Spleen (tissue), 11 donors: ENCODE results near the gene ASIC4. TPM values are rescaled to one million over a fixed set of nuclear protein-coding genes. Genes with fewer than 3 reads are reported as not detected.

ENCODE experiments used
- DNase-seq: peaks from one replicate; pipeline ENCODE4 v3.0.0-alpha.2; 2020
- H3K27ac ChIP-seq, 8 donors: fragments of 200-600 bp; sonication (generic) in 7 of 8; 1 replicate in 4 of 8; 2 replicates in 4 of 8; pipeline versions ENCODE4 v1.5.0 to v1.8.0; 2016 to 2021; ENCODE audit warnings: inconsistent platforms in 4 of 8, mild to moderate bottlenecking in 4 of 8, moderate library complexity in 1 of 8
- H3K27me3 ChIP-seq, 7 donors: fragments of 200-600 bp; sonication (generic) in 6 of 7; replicated peaks in 1 of 7; 1 replicate in 4 of 7; 2 replicates in 3 of 7; pipeline versions ENCODE4 v1.5.0 to v1.8.0; 2016 to 2021; ENCODE audit warnings: inconsistent platforms in 3 of 7, mild to moderate bottlenecking in 1 of 7
- H3K36me3 ChIP-seq, 6 donors: fragments of 200-600 bp; sonication (generic) in 5 of 6; 1 replicate in 4 of 6; 2 replicates in 2 of 6; pipeline versions ENCODE4 v1.5.0 to v1.8.0; 2016 to 2021; ENCODE audit warnings: inconsistent platforms in 2 of 6
- H3K4me1 ChIP-seq, 6 donors: fragments of 200-600 bp; sonication (generic) in 5 of 6; 1 replicate in 3 of 6; 2 replicates in 3 of 6; pipeline versions ENCODE4 v1.5.0 to v1.8.0; 2016 to 2021; ENCODE audit warnings: inconsistent platforms in 3 of 6
- H3K4me3 ChIP-seq, 8 donors: fragments of 200-600 bp; sonication (generic) in 7 of 8; 1 replicate in 4 of 8; 2 replicates in 4 of 8; pipeline versions ENCODE4 v1.5.0 to v1.8.0; 2016 to 2021; ENCODE audit warnings: inconsistent platforms in 4 of 8, mild to moderate bottlenecking in 4 of 8, moderate library complexity in 2 of 8
- H3K9me3 ChIP-seq, 8 donors: fragments of 200-600 bp; sonication (generic) in 7 of 8; 1 replicate in 4 of 8; 2 replicates in 4 of 8; pipeline versions ENCODE4 v1.5.0 to v1.8.0; 2016 to 2021; ENCODE audit warnings: inconsistent platforms in 4 of 8
- CTCF ChIP-seq, 11 experiments: fragments of 200-600 bp in 7 of 11; fragments of 450-650 bp in 4 of 11; sonication (generic) in 4 of 11; IDR thresholded peaks in 8 of 11; conservative IDR thresholded peaks in 3 of 11; 1 replicate in 7 of 11; 2 replicates in 4 of 11; pipeline versions ENCODE4 v1.4.0 to v1.8.0; 2016 to 2021; ENCODE audit warnings: antibody characterized with exemption in 11 of 11, inconsistent platforms in 4 of 11, mild to moderate bottlenecking in 1 of 11
- POLR2A ChIP-seq, 3 donors: fragments of 450-650 bp; IDR thresholded peaks; one replicate each; pipeline ENCODE4 v1.5.1; 2017; ENCODE audit warnings: antibody characterized with exemption in 3 of 3, mild to moderate bottlenecking in 1 of 3
- POLR2AphosphoS5 ChIP-seq, 3 donors: sonication (generic); formaldehyde crosslinking; IDR thresholded peaks; one replicate each; pipeline ENCODE4 v1.5.1; 2017; ENCODE audit warnings: antibody characterized with exemption in 3 of 3
- WGBS, 5 donors: extraction: QIAGEN DNeasy Blood & Tissue Kit in 3 of 5; methylation state at CpG; one replicate each; pipeline versions ENCODE4 v1.1.5 to v1.1.7; 2013 to 2018; 5-methylcytosine and 5-hydroxymethylcytosine counted together
- intact Hi-C: fragments of 100-400 bp; cut with DNase I; formaldehyde crosslinking; loops from one replicate; pipeline ENCODE4 v1.15.0; 2023; ENCODE audit warnings: low total_unique reads
- polyA plus RNA-seq, 3 donors: library from polyadenylated mRNA; stranded (reverse); fragments of 200-250 nt; gene quantifications; one replicate each; pipeline ENCODE4 v1.2.1, GENCODE V29; 2013
- total RNA-seq, 7 donors: library from RNA; depleted of rRNA in 3 of 7; stranded (reverse); fragments of >200 nt in 3 of 7; fragmentation: NEBNext Ultra II Directional in 4 of 7; extraction: Animal tissue kit (Norgen Biotek cat#: 25700) in 4 of 7; gene quantifications; one replicate each; pipeline versions ENCODE4 v1.1.0 to v1.2.1, GENCODE V29; 2016 to 2021
- donor health status: healthy with polysubstance abuse.
- donor health status: DM: no; HTN: no; CAD: no; lungs with moderate emphysema.
- donor health status: DM: no; HTN: no; CAD: no.
- donor health status: Bipolar disorder and iron deficiency.
- donor health status: healthy.
- donor health status: DM: no; HTN: no; CAD: no.
- donor health status: DM: yes; HTN: yes; CAD: no.

The ASIC4 gene
- total and polyA plus RNA-seq, 10 donors: 0.04 to 0.32 (median 0.05) TPM; not detected in 6

- TF ChIP-seq POLR2AphosphoS5 (IDR thresholded peaks at IDR 0.05): no peak
- peaks cover 0 to 60% (median 0%) of the 10 kb centered on the region in 7 donors for H3K27me3 ChIP-seq
- no peak overlapping the region for H3K27ac ChIP-seq
- no peaks in the 10 kb centered on the region for H3K36me3 ChIP-seq
- no peak overlapping the region for H3K4me3 ChIP-seq
- intact Hi-C loops: loop anchor here (10.0 kb wide), 1 partner anchor 63 kb away; no protein-coding TSS in a partner anchor
- peaks cover 0 to 7% (median 2%) of the 10 kb centered on the region in 6 donors for H3K4me1 ChIP-seq
- WGBS, 5 donors: 72 to 87% (median 81%) methylated on average over 17 to 22 of the region's 22 CpGs
- DNase-seq: no peak
- no peaks in the 10 kb centered on the region for H3K9me3 ChIP-seq
These were observed 42.6 kb upstream of the ASIC4 start for GRCh38 chr2:219471476-219472371.

GRCh38 chr2:219472629-219473187, 41.6 kb upstream of the ASIC4 start:
- Histone ChIP-seq H3K4me1 (peaks cover 0 to 8% (median 2%) of the 10 kb centered on the region in 6 donors), H3K9me3 (no peaks in the 10 kb centered on the region), H3K36me3 (no peaks in the 10 kb centered on the region), H3K27ac (no peak overlapping the region), H3K27me3 (peaks cover 0 to 65% (median 0%) of the 10 kb centered on the region in 7 donors), H3K4me3 (no peak overlapping the region)
- WGBS, 5 donors: 20 to 94% (median 86%) methylated on average over 1 to 12 of the region's 12 CpGs
- intact Hi-C loops: loop anchor here (10.0 kb wide), 1 partner anchor 62 kb away; no protein-coding TSS in a partner anchor
- no peak for DNase-seq
- TF ChIP-seq POLR2A (IDR thresholded peaks at IDR 0.05): no peak
- TF ChIP-seq CTCF (IDR thresholded peaks at IDR 0.05 in 8 of 11, conservative IDR thresholded peaks at IDR 0.05 in 3 of 11): no peak
- no peak for TF ChIP-seq POLR2AphosphoS5 (IDR thresholded peaks at IDR 0.05)

- H3K27ac ChIP-seq: no peak overlapping the region
- intact Hi-C loops: loop anchor here (10.0 kb wide), 1 partner anchor 61 kb away; no protein-coding TSS in a partner anchor
- no peak for DNase-seq
These were observed 40.8 kb upstream of the ASIC4 start for GRCh38 chr2:219473511-219473910.

More at GRCh38 chr2:219473511-219473910, 40.8 kb upstream of the ASIC4 start:
- H3K27me3 ChIP-seq: peaks cover 0 to 63% (median 0%) of the 10 kb centered on the region in 7 donors
- no peak overlapping the region for H3K4me3 ChIP-seq
- H3K4me1 ChIP-seq: peaks cover 0 to 8% (median 2%) of the 10 kb centered on the region in 6 donors
- 82 to 93% (median 86%) methylated on average over 6 to 18 of the region's 18 CpGs for WGBS, 5 donors
- no peak for TF ChIP-seq POLR2A (IDR thresholded peaks at IDR 0.05)
- TF ChIP-seq CTCF (IDR thresholded peaks at IDR 0.05 in 8 of 11, conservative IDR thresholded peaks at IDR 0.05 in 3 of 11): no peak
- no peak for TF ChIP-seq POLR2AphosphoS5 (IDR thresholded peaks at IDR 0.05)
- H3K36me3 ChIP-seq: no peaks in the 10 kb centered on the region
- H3K9me3 ChIP-seq: no peaks in the 10 kb centered on the region
